GM23338 (cell line): Measurements from ENCODE around the gene SMAD1. TPM values are rescaled to one million over a fixed set of nuclear protein-coding genes. Genes with fewer than 3 reads are reported as not detected.

Source experiments
- ATAC-seq: fragments of 200-7000 bp; cut with Tn5 transposase; 3 replicates; pipeline ENCODE4 v1.9.1; 2020
- DNase-seq: peaks from one replicate; pipeline ENCODE4 v3.0.0-alpha.2; 2015; ENCODE audit warnings: low spot score
- H2AFZ ChIP-seq: fragments of 200-600 bp; sonication (generic); 2 replicates; pipeline ENCODE4 v1.8.0; 2016; ENCODE audit warnings: antibody characterized with exemption, mild to moderate bottlenecking, moderate library complexity
- H3F3A ChIP-seq: fragments of 200-600 bp; sonication (generic); replicated peaks from 2 replicates; pipeline ENCODE4 v1.8.0; 2017; ENCODE audit warnings: antibody characterized with exemption, mixed run types, low read depth
- H3K27ac ChIP-seq: fragments of 200-600 bp; sonication (generic); 2 replicates; pipeline ENCODE4 v1.6.1; 2016; ENCODE audit warnings: low read depth
- H3K27me3 ChIP-seq: fragments of 200-600 bp; sonication (generic); 2 replicates; pipeline ENCODE4 v1.8.0; 2016; ENCODE audit warnings: mild to moderate bottlenecking, mixed run types, moderate library complexity; ENCODE audit not compliant: insufficient read depth
- H3K36me3 ChIP-seq: fragments of 200-600 bp; sonication (generic); 2 replicates; pipeline ENCODE4 v1.8.0; 2016; ENCODE audit warnings: mild to moderate bottlenecking; ENCODE audit not compliant: insufficient read depth
- H3K4me1 ChIP-seq: fragments of 200-600 bp; sonication (generic); 2 replicates; pipeline ENCODE4 v1.8.0; 2016; ENCODE audit warnings: mild to moderate bottlenecking, moderate library complexity; ENCODE audit not compliant: insufficient read depth
- H3K4me2 ChIP-seq: fragments of 200-600 bp; sonication (generic); 2 replicates; pipeline ENCODE4 v1.7.1; 2017; ENCODE audit warnings: mixed run types
- H3K4me3 ChIP-seq: fragments of 200-600 bp; sonication (generic); 2 replicates; pipeline ENCODE4 v1.6.1; 2016; ENCODE audit warnings: mixed run types
- H3K79me2 ChIP-seq: fragments of 200-600 bp; sonication (generic); replicated peaks from 2 replicates; pipeline ENCODE4 v1.8.0; 2017; ENCODE audit warnings: mild to moderate bottlenecking; ENCODE audit not compliant: insufficient read depth
- H3K9me2 ChIP-seq: fragments of 200-600 bp; sonication (generic); 2 replicates; pipeline ENCODE4 v1.8.0; 2017; ENCODE audit not compliant: insufficient read depth
- H4K20me1 ChIP-seq: fragments of 200-600 bp; sonication (generic); replicated peaks from 2 replicates; pipeline ENCODE4 v1.8.0; 2017; ENCODE audit warnings: mild to moderate bottlenecking; ENCODE audit not compliant: insufficient read depth
- H3K27ac Mint-ChIP-seq: 2 replicates; pipeline ENCODE4 v1.8.0; 2020; ENCODE audit warnings: inconsistent platforms, mild to moderate bottlenecking, moderate library complexity, mixed read lengths
- H3K27me3 Mint-ChIP-seq: 3 replicates; pipeline ENCODE4 v1.8.0; 2022; ENCODE audit warnings: low read depth, mild to moderate bottlenecking, moderate library complexity, mixed read lengths, inconsistent platforms; ENCODE audit not compliant: insufficient read depth, poor library complexity
- H3K36me3 Mint-ChIP-seq: 3 replicates; pipeline ENCODE4 v1.8.0; 2021; ENCODE audit warnings: low read depth, mild to moderate bottlenecking, inconsistent platforms, moderate library complexity, mixed read lengths
- H3K4me1 Mint-ChIP-seq: 3 replicates; pipeline ENCODE4 v1.8.0; 2020; ENCODE audit warnings: mild to moderate bottlenecking, inconsistent platforms, mixed read lengths
- H3K4me3 Mint-ChIP-seq: 3 replicates; pipeline ENCODE4 v1.8.0; 2021; ENCODE audit warnings: moderate library complexity, mild to moderate bottlenecking, inconsistent platforms, mixed read lengths
- H3K9me3 Mint-ChIP-seq: 3 replicates; pipeline ENCODE4 v1.8.0; 2020; ENCODE audit warnings: moderate library complexity, mild to moderate bottlenecking, inconsistent platforms, mixed read lengths
- ETS1 ChIP-seq: IDR thresholded peaks from 2 replicates; pipeline ENCODE4 v1.6.1; 2016; ENCODE audit warnings: antibody characterized with exemption
- EZH2phosphoT487 ChIP-seq: fragments of 200-600 bp; sonication (generic); IDR thresholded peaks from one replicate; pipeline ENCODE4 v1.8.1; 2018; ENCODE audit warnings: antibody characterized with exemption; ENCODE audit not compliant: unreplicated experiment
- JUNB ChIP-seq: IDR thresholded peaks from one replicate; pipeline ENCODE4 v1.6.1; 2016; ENCODE audit warnings: antibody characterized with exemption; ENCODE audit not compliant: unreplicated experiment
- NANOG ChIP-seq: IDR thresholded peaks from 2 replicates; pipeline ENCODE4 v1.6.1; 2016; ENCODE audit warnings: antibody characterized with exemption, borderline replicate concordance
- ZNF114 ChIP-seq: fragments of 250-450 bp; sonication (Bioruptor Pico); IDR thresholded peaks from 2 replicates; pipeline ENCODE4 v1.5.0; 2020; ENCODE audit warnings: mild to moderate bottlenecking, moderate library complexity
- ZNF331 ChIP-seq: fragments of 250-450 bp; sonication (Bioruptor Pico); IDR thresholded peaks from 2 replicates; pipeline ENCODE4 v1.5.0; 2020; ENCODE audit warnings: low read depth, mild to moderate bottlenecking, moderate library complexity
- polyA plus RNA-seq: library from polyadenylated mRNA; unstranded; fragments of >200 nt; fragmentation: Nextera tagmentation; extraction: Ambion mirVana; gene quantifications from 2 replicates; pipeline ENCODE4 v1.2.1, GENCODE V29; 2016
- total RNA-seq: library from RNA; depleted of rRNA; stranded (reverse); fragments of >200 nt; shearing (Covaris generic); gene quantifications from 2 replicates; pipeline ENCODE4 v1.2.3, GENCODE V29; 2014
- TF ChIP-seq, protein P1 (sequence below), 2 experiments: fragments of 200-600 bp in 1 of 2; sonication (generic) in 1 of 2; conservative IDR thresholded peaks; 2 replicates each; pipeline versions ENCODE4 v1.5.1 to v1.6.1; 2016 to 2017; ENCODE audit warnings: antibody characterized with exemption in 2 of 2, low read depth in 2 of 2, mild to moderate bottlenecking in 2 of 2, moderate library complexity in 1 of 2
- TF ChIP-seq, protein P2 (sequence below): fragments of 250-450 bp; sonication (Bioruptor Pico); IDR thresholded peaks from 2 replicates; pipeline ENCODE4 v1.5.0; 2020; ENCODE audit warnings: mild to moderate bottlenecking, moderate library complexity
- TF ChIP-seq, protein P3 (sequence below): IDR thresholded peaks from one replicate; pipeline ENCODE4 v1.6.1; 2018; ENCODE audit warnings: antibody characterized with exemption; ENCODE audit not compliant: unreplicated experiment

SMAD1 gene
- total and polyA plus RNA-seq, 2 experiments from 2014 or later: 19.8 to 33.6 TPM

GRCh38 chr4:145446184-145446583, 35.5 kb upstream of the SMAD1 start:
- no peak overlapping the region for H3K4me3 ChIP-seq
- H3K27me3 Mint-ChIP-seq: no peaks in the 10 kb centered on the region
- H4K20me1 ChIP-seq: no peaks in the 10 kb centered on the region
- no peak overlapping the region for H3K4me2 ChIP-seq
- no peaks in the 10 kb centered on the region for H3K36me3 ChIP-seq
- peaks cover 5% of the 10 kb centered on the region; the same call in 1 of the 3 replicates for H3K9me3 Mint-ChIP-seq
- no peaks in the 10 kb centered on the region for H3K36me3 Mint-ChIP-seq
- TF ChIP-seq NANOG (no peak), ZNF331 (CRISPR knock-in tag) (no peak), EZH2phosphoT487 (no peak)
- no peak overlapping the region for H3K27ac ChIP-seq
- no peak for ATAC-seq
- no peak overlapping the region for H3K4me3 Mint-ChIP-seq
- no peaks in the 10 kb centered on the region for H3K4me1 Mint-ChIP-seq
- H3K27me3 ChIP-seq: no peaks in the 10 kb centered on the region
- no peaks in the 10 kb centered on the region for H3K9me2 ChIP-seq
- H2AFZ ChIP-seq: no peak overlapping the region
- no peak overlapping the region for H3K27ac Mint-ChIP-seq
- no peak for DNase-seq
- H3F3A ChIP-seq: no peaks in the 10 kb centered on the region
- no peaks in the 10 kb centered on the region for H3K79me2 ChIP-seq
- H3K4me1 ChIP-seq: no peaks in the 10 kb centered on the region

DNA sequence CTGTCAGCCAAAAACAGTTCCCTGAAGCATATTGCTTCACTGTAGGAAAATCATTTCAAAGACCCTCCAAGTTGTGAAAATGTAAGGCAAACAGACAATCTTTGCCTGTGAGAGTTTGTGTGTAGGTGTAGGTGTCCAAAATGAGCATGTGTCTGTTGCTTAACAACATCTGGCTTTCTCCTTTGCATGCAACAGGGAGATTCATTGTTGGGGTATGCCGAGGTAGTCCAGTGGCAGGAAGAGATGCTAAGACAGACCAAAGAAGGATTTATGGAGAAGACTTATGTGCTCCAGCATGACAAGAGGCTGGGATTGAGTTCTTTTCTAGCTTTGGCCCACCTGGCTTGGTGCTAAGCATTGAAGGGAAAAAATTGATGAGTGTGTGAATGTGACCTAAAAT, 29.8 kb upstream of the SMAD1 start:
- no peak for ATAC-seq
- H3K4me1 ChIP-seq: no peaks in the 10 kb centered on the region
- H3K79me2 ChIP-seq: no peaks in the 10 kb centered on the region
- no peaks in the 10 kb centered on the region for H3K9me2 ChIP-seq
- H3K4me3 ChIP-seq: no peak overlapping the region
- no peaks in the 10 kb centered on the region for H3K4me1 Mint-ChIP-seq
- peaks cover 5% of the 10 kb centered on the region; the same call in 2 of the 3 replicates for H3K9me3 Mint-ChIP-seq
- H3K36me3 ChIP-seq: no peaks in the 10 kb centered on the region
- H3K27ac Mint-ChIP-seq: no peak overlapping the region
- no peak for DNase-seq
- no peak overlapping the region for H3K27ac ChIP-seq
- no peaks in the 10 kb centered on the region for H4K20me1 ChIP-seq
- H3K27me3 Mint-ChIP-seq: no peaks in the 10 kb centered on the region
- H3K4me3 Mint-ChIP-seq: no peak overlapping the region
- no peaks in the 10 kb centered on the region for H3K27me3 ChIP-seq
- no peak overlapping the region for H3K4me2 ChIP-seq
- no peak overlapping the region for H2AFZ ChIP-seq
- peaks cover 3% of the 10 kb centered on the region; the same call in 1 of the 3 replicates for H3K36me3 Mint-ChIP-seq
- H3F3A ChIP-seq: no peaks in the 10 kb centered on the region
- TF ChIP-seq ZNF331 (CRISPR knock-in tag) (no peak), EZH2phosphoT487 (no peak), JUNB (no peak), ZNF114 (CRISPR knock-in tag) (no peak), NANOG (no peak), ETS1 (no peak)
- TF ChIP-seq, protein P1, sequence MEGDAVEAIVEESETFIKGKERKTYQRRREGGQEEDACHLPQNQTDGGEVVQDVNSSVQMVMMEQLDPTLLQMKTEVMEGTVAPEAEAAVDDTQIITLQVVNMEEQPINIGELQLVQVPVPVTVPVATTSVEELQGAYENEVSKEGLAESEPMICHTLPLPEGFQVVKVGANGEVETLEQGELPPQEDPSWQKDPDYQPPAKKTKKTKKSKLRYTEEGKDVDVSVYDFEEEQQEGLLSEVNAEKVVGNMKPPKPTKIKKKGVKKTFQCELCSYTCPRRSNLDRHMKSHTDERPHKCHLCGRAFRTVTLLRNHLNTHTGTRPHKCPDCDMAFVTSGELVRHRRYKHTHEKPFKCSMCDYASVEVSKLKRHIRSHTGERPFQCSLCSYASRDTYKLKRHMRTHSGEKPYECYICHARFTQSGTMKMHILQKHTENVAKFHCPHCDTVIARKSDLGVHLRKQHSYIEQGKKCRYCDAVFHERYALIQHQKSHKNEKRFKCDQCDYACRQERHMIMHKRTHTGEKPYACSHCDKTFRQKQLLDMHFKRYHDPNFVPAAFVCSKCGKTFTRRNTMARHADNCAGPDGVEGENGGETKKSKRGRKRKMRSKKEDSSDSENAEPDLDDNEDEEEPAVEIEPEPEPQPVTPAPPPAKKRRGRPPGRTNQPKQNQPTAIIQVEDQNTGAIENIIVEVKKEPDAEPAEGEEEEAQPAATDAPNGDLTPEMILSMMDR (conservative IDR thresholded peaks at IDR 0.05; ENCODE audit: low read depth in 2 of 2): no peak
- TF ChIP-seq, protein P2, sequence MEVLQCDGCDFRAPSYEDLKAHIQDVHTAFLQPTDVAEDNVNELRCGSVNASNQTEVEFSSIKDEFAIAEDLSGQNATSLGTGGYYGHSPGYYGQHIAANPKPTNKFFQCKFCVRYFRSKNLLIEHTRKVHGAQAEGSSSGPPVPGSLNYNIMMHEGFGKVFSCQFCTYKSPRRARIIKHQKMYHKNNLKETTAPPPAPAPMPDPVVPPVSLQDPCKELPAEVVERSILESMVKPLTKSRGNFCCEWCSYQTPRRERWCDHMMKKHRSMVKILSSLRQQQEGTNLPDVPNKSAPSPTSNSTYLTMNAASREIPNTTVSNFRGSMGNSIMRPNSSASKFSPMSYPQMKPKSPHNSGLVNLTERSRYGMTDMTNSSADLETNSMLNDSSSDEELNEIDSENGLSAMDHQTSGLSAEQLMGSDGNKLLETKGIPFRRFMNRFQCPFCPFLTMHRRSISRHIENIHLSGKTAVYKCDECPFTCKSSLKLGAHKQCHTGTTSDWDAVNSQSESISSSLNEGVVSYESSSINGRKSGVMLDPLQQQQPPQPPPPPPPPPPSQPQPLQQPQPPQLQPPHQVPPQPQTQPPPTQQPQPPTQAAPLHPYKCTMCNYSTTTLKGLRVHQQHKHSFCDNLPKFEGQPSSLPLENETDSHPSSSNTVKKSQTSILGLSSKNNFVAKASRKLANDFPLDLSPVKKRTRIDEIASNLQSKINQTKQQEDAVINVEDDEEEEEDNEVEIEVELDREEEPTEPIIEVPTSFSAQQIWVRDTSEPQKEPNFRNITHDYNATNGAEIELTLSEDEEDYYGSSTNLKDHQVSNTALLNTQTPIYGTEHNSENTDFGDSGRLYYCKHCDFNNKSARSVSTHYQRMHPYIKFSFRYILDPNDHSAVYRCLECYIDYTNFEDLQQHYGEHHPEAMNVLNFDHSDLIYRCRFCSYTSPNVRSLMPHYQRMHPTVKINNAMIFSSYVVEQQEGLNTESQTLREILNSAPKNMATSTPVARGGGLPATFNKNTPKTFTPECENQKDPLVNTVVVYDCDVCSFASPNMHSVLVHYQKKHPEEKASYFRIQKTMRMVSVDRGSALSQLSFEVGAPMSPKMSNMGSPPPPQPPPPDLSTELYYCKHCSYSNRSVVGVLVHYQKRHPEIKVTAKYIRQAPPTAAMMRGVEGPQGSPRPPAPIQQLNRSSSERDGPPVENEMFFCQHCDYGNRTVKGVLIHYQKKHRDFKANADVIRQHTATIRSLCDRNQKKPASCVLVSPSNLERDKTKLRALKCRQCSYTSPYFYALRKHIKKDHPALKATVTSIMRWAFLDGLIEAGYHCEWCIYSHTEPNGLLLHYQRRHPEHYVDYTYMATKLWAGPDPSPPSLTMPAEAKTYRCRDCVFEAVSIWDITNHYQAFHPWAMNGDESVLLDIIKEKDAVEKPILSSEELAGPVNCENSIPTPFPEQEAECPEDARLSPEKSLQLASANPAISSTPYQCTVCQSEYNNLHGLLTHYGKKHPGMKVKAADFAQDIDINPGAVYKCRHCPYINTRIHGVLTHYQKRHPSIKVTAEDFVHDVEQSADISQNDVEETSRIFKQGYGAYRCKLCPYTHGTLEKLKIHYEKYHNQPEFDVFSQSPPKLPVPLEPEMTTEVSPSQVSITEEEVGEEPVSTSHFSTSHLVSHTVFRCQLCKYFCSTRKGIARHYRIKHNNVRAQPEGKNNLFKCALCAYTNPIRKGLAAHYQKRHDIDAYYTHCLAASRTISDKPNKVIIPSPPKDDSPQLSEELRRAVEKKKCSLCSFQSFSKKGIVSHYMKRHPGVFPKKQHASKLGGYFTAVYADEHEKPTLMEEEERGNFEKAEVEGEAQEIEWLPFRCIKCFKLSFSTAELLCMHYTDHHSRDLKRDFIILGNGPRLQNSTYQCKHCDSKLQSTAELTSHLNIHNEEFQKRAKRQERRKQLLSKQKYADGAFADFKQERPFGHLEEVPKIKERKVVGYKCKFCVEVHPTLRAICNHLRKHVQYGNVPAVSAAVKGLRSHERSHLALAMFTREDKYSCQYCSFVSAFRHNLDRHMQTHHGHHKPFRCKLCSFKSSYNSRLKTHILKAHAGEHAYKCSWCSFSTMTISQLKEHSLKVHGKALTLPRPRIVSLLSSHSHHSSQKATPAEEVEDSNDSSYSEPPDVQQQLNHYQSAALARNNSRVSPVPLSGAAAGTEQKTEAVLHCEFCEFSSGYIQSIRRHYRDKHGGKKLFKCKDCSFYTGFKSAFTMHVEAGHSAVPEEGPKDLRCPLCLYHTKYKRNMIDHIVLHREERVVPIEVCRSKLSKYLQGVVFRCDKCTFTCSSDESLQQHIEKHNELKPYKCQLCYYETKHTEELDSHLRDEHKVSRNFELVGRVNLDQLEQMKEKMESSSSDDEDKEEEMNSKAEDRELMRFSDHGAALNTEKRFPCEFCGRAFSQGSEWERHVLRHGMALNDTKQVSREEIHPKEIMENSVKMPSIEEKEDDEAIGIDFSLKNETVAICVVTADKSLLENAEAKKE (CRISPR knock-in tag): no peak
- TF ChIP-seq, protein P3, sequence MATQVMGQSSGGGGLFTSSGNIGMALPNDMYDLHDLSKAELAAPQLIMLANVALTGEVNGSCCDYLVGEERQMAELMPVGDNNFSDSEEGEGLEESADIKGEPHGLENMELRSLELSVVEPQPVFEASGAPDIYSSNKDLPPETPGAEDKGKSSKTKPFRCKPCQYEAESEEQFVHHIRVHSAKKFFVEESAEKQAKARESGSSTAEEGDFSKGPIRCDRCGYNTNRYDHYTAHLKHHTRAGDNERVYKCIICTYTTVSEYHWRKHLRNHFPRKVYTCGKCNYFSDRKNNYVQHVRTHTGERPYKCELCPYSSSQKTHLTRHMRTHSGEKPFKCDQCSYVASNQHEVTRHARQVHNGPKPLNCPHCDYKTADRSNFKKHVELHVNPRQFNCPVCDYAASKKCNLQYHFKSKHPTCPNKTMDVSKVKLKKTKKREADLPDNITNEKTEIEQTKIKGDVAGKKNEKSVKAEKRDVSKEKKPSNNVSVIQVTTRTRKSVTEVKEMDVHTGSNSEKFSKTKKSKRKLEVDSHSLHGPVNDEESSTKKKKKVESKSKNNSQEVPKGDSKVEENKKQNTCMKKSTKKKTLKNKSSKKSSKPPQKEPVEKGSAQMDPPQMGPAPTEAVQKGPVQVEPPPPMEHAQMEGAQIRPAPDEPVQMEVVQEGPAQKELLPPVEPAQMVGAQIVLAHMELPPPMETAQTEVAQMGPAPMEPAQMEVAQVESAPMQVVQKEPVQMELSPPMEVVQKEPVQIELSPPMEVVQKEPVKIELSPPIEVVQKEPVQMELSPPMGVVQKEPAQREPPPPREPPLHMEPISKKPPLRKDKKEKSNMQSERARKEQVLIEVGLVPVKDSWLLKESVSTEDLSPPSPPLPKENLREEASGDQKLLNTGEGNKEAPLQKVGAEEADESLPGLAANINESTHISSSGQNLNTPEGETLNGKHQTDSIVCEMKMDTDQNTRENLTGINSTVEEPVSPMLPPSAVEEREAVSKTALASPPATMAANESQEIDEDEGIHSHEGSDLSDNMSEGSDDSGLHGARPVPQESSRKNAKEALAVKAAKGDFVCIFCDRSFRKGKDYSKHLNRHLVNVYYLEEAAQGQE: no peak
